HUES6 (cell line): ENCODE measurements around the gene AHRR.
"Not testable (repeated sequence)": the region's sequence is repeated elsewhere in the genome, so short reads cannot be mapped to it uniquely, and the experiment has no call there.

ENCODE experiments used
- H3K27ac ChIP-seq: 2 replicates; pipeline ENCODE4 v1.7.0; 2013; ENCODE audit warnings: low read depth, mild to moderate bottlenecking, low read length, inconsistent platforms
- H3K27me3 ChIP-seq: 2 replicates; pipeline ENCODE4 v1.6.1; 2013; ENCODE audit warnings: low read length; ENCODE audit not compliant: control insufficient read depth, insufficient read depth
- H3K36me3 ChIP-seq: 2 replicates; pipeline ENCODE4 v1.6.1; 2013; ENCODE audit warnings: low read length; ENCODE audit not compliant: control insufficient read depth, insufficient read depth
- H3K4me1 ChIP-seq: 2 replicates; pipeline ENCODE4 v1.6.1; 2013; ENCODE audit warnings: low read length; ENCODE audit not compliant: control insufficient read depth, insufficient read depth
- H3K4me3 ChIP-seq: 2 replicates; pipeline ENCODE4 v1.5.1; 2013; ENCODE audit warnings: low read depth, low read length
- H3K9ac ChIP-seq: one replicate; pipeline ENCODE4 v1.6.1; 2013; ENCODE audit warnings: mild to moderate bottlenecking, low read length
- H3K9me3 ChIP-seq: 2 replicates; pipeline ENCODE4 v1.6.1; 2013; ENCODE audit warnings: low read depth, low read length; ENCODE audit not compliant: control insufficient read depth, insufficient read depth

Gene AHRR

DNA sequence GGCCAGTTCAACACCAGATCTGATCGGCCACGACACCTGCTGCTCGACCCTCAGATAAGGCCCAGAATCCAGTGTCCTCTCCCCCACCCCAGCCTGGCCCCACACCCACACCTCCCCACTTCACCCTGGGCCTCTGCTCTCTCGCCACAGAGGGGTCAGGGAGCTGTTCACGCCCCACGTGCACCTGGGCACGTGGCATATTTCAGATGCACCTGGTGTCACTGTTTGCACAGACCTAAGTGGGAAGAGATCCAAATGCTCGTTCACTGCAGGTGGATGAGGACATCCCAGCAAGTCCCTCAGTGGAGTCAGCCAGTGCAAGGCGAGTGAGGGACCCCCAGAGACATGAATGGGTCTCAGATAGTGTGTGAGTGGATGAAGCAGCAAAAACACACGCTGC is 25.3 kb upstream of the AHRR start:
- not testable (repeated sequence) for H3K4me1 ChIP-seq

DNA sequence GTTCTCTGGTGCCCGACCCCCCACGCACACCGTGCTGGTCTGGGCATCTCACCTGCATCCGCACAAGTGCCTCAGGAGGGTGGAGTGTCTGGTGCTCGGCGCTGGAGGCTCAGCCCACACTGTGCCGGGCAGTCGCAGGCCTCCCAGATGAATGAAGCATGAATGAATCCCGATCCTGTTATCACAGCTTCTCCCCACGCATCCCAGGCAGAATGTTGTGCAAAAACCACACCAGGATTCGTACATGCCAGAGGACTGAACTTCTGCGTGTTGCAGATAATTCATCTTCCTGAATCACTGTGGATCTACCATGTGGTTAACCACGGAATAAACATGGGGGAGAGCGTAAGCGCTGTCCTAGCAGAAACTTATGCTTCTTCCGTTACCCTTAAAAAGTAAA is 24.6 kb upstream of the AHRR start:
- H3K4me1 ChIP-seq, H3K27ac ChIP-seq, H3K9me3 ChIP-seq, H3K36me3 ChIP-seq, H3K4me3 ChIP-seq, H3K27me3 ChIP-seq, H3K9ac ChIP-seq: not testable (repeated sequence)

More for the DNA sequence above, 25.3 kb upstream of the AHRR start:
- H3K27me3 ChIP-seq, H3K27ac ChIP-seq, H3K36me3 ChIP-seq, H3K9me3 ChIP-seq, H3K9ac ChIP-seq, H3K4me3 ChIP-seq: not testable (repeated sequence)

DNA sequence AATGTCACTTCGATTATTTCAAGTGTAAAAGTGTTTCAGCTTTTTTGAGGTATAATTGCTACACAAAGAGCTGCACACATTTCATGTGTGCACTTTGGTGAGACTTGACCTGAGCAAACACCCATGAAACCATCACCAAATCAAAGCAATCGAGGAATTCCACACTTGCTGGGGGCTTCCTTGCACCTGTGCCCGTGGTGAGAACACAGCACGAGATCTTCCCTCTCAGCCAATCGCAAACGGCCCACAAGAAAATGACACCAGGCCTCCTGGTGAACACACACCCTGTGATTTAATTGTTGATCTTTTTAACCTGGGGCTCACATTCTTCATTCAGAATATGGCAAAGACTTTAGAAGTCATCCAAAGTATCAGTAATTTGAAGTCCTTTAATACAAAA is 24.1 kb upstream of the AHRR start:
- H3K9ac ChIP-seq, H3K27ac ChIP-seq, H3K27me3 ChIP-seq, H3K4me1 ChIP-seq, H3K4me3 ChIP-seq, H3K36me3 ChIP-seq, H3K9me3 ChIP-seq: not testable (repeated sequence)

DNA sequence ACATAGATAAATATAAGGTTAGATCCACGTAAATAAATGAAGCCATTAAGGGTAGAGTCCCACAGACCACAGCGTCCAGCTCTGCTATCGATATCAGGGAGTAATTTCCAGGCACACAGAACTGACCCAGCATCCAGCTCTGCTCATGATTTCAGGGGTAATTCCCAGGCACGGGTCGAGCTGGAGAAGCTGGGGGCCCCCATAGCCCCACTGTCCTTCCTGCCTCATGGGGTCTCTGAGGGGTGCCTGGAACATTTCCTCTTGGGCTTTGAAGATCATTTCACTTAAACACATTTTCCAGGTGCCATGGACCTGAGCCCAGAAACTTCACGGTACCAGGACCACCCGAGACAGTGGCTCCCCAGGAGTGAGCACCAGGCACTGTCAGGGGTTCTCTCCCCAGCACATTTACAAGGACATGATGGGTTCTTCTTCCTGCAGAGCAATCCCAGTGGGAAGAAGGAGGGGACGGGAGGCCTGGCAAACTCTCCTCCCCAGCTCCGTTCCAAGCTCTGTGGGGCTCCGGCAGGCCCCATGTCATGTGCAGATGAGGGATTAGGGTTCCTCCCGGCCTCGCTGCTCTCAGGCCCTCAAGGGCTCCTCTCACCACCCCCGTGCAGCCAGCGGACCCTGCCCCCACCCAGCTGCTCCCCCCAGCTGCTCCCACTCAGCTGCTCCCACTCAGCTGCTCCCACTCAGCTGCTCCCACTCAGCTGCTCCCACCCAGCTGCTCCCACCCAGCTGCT is 23.4 kb upstream of the AHRR start:
- H3K9me3 ChIP-seq, H3K36me3 ChIP-seq, H3K27me3 ChIP-seq, H3K27ac ChIP-seq, H3K9ac ChIP-seq, H3K4me3 ChIP-seq: not testable (repeated sequence)
- H3K4me1 ChIP-seq = peaks cover 11% of the 10 kb centered on the region

DNA sequence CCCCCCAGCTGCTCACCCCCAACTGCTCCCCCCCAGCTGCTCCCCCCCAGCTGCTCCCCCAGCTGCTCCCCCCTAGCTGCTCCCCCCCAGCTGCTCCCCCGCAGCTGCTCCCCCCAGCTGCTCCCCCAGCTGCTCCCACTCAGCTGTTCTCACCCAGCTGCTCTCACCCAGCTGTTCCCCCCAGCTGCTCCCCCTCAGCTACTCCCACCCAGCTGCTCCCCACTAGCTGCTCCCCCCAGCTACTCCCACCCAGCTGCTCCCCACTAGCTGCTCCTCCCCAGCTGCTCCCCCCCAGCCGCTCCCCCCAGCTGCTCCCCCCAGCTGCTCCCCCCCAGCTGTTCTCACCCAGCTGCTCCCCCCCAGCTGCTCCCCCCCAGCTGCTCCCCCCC is 22.8 kb upstream of the AHRR start:
- H3K4me3 ChIP-seq = no peak overlapping the region
- no peak overlapping the region for H3K9ac ChIP-seq
- H3K4me1 ChIP-seq = peaks cover 11% of the 10 kb centered on the region
- H3K27ac ChIP-seq = no peak overlapping the region
- H3K27me3 ChIP-seq = no peaks in the 10 kb centered on the region
- no peaks in the 10 kb centered on the region for H3K9me3 ChIP-seq
- no peaks in the 10 kb centered on the region for H3K36me3 ChIP-seq

DNA sequence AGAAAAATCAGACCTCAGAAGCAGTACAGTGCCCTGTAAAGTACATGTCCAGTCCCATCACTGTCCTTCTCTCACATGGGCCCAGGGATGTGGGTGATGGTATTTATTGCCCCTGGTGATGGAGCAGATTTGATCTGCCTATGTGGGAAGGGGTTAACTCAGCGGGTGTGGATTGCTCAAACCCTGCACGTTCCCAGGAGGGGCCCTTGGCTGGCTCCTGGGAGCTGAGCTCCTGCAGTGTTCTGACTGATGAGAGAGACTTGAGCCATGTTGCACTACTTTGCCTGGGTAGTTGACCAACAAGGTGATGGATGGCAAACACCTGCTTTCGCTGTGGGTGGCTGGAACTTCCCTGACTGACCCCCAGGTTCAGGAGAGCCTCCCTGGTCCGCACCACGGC is 21.6 kb upstream of the AHRR start:
- not testable (repeated sequence) for H3K27me3 ChIP-seq, H3K9me3 ChIP-seq, H3K27ac ChIP-seq, H3K4me3 ChIP-seq, H3K9ac ChIP-seq, H3K36me3 ChIP-seq
- peaks cover 11% of the 10 kb centered on the region for H3K4me1 ChIP-seq

DNA sequence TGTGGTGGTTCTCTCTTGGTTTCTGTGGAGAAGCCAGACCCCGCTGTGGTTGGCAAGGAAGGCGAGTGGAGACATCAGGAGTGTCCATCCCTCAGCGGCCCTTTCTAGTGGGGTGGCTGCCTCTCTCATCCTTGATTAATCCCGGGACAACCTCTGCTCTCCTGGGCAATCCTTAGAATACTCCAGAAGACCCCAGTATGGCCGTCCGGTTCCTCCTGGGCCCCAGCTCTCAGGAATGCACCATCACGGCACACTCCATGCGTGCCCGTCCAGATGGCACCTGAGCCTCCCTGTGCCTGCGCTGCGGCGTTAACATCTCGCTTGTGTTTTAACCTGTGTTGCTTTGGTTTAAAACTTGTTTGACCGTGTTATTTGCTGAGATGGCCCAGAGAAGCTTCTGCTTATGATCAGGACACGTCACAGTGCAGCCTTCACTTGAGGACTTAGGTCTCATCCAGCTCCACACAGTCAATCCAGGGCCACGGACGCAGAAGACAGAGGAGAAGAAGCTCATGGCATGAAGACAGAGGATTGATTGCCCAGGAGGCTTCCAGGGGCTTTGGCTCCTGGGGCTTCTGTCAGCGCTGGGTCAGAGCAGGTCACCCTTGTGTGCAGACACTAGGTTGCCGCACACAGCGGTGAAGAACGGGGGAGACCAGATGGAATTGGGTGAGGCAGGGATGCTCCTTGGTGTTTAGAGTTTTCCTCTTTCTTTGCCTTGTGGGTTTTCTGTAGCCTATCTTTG is 20.7 kb upstream of the AHRR start:
- not testable (repeated sequence) for H3K27ac ChIP-seq, H3K27me3 ChIP-seq
- H3K4me1 ChIP-seq = peaks cover 11% of the 10 kb centered on the region

DNA sequence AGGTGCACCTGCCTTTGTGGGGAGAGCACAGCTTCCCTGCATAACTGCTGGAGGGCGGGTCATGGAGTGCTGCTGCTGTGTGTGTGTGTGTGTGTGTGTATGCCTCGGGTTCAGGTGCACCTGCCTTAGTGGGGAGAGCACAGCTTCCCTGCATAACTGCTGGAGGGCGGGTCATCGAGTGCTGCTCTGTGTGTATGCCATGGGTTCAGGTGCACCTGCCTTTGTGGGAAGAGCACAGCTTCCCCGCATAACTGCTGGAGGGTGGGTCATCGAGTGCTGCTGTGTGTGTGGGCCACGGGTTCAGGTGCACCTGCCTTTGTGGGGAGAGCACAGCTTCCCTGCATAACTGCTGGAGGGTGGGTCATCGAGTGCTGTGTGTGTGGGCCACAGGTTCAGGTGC is 19.1 kb upstream of the AHRR start:
- H3K9ac ChIP-seq, H3K27me3 ChIP-seq, H3K9me3 ChIP-seq, H3K27ac ChIP-seq, H3K4me3 ChIP-seq: not testable (repeated sequence)
- Histone ChIP-seq H3K36me3 (peaks cover 16% of the 10 kb centered on the region), H3K4me1 (peaks cover 13% of the 10 kb centered on the region)

More for the DNA sequence above, 20.7 kb upstream of the AHRR start:
- H3K9ac ChIP-seq, H3K4me3 ChIP-seq, H3K9me3 ChIP-seq, H3K36me3 ChIP-seq: not testable (repeated sequence)

DNA sequence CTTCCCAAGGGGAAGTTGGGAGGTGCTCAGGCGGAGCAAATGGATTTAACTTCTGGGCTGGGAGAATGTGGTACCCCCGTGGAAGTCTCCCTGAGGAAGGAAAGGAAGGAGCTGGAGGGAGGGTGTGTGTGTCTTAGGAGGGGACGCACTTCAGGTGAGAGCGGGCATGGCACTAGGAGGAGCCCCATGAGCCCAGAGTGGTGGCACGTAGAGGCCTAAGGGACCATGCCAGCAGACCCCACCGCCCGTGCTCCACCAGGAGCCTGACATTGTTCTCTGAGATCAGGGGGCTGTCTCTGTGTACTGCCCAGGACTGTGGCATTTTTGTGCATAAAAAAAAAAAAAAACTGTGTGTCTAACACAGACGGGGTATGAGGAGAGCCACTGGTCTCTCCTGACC is 18.5 kb upstream of the AHRR start:
- Histone ChIP-seq H3K9ac (no peak overlapping the region), H3K4me1 (peaks cover 16% of the 10 kb centered on the region), H3K27ac (no peak overlapping the region), H3K9me3 (no peaks in the 10 kb centered on the region), H3K27me3 (no peaks in the 10 kb centered on the region), H3K4me3 (no peak overlapping the region), H3K36me3 (peaks cover 20% of the 10 kb centered on the region)

DNA sequence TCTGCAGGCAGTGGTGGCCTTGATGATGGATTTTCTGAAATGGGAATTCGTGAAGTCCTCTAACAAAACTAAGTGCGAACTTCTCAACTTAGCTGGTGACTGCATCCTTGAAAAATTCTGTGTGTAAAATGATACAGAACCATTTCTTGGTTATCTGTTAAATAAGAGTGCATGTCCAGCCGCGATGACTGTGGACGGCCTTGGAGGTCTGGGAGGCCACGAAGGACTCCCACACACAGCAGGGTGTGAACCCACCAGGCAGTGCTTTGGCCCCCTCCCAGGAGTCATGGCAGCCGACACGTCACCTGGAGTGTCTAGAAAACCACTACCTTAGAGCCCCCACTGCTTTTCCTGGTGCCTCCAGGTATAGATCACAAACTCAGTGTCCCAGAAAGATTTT is 17.8 kb upstream of the AHRR start:
- peaks cover 12% of the 10 kb centered on the region for H3K4me1 ChIP-seq
- H3K36me3 ChIP-seq = peaks cover 20% of the 10 kb centered on the region
- not testable (repeated sequence) for H3K4me3 ChIP-seq, H3K9me3 ChIP-seq, H3K27ac ChIP-seq, H3K27me3 ChIP-seq, H3K9ac ChIP-seq

DNA sequence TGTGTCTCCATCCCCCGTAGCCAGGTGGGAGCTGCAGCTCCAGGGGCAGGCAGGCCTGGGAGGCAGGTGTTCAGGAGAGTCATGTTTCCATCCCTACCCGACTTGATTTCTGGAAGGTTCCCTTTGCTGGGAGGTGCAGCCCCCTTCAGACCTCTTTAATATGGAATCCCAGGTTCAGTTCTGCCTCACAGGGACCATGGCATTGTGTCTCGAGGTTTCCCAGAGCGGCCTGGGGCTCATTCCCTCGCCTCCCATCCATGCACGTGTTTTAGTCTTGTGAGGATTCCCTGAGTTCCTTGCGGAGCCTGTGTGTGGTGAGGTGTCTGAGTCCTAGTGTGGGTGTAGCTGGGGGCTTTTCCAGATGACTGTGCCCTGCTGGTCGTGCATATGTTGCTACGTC is 16.5 kb upstream of the AHRR start:
- peaks cover 22% of the 10 kb centered on the region for H3K36me3 ChIP-seq
- H3K4me1 ChIP-seq = peaks cover 12% of the 10 kb centered on the region; the same call in 1 of the 2 replicates
- no peaks in the 10 kb centered on the region for H3K9me3 ChIP-seq
- H3K27me3 ChIP-seq = no peaks in the 10 kb centered on the region
- H3K4me3 ChIP-seq = no peak overlapping the region
- no peak overlapping the region for H3K27ac ChIP-seq
- no peak overlapping the region for H3K9ac ChIP-seq
